HEK293T (cell line): ENCODE data around the gene TMEM120A.

ENCODE experiments used
- ARNT ChIP-seq: fragments of 450-650 bp; IDR thresholded peaks from 2 replicates; pipeline ENCODE4 v1.6.1; 2017; ENCODE audit warnings: mild to moderate bottlenecking
- BHLHE40 ChIP-seq: fragments of 450-650 bp; IDR thresholded peaks from 2 replicates; pipeline ENCODE4 v1.6.1; 2016; ENCODE audit warnings: mild to moderate bottlenecking, moderate library complexity, borderline replicate concordance
- CTBP1 ChIP-seq: fragments of 450-650 bp; IDR thresholded peaks from 2 replicates; pipeline ENCODE4 v1.6.1; 2016; ENCODE audit warnings: borderline replicate concordance
- ELF4 ChIP-seq: fragments of 450-650 bp; IDR thresholded peaks from 2 replicates; pipeline ENCODE4 v1.6.1; 2017; ENCODE audit warnings: antibody characterized with exemption
- FOXM1 ChIP-seq: fragments of 450-650 bp; IDR thresholded peaks from 2 replicates; pipeline ENCODE4 v1.6.1; 2017; ENCODE audit warnings: mild to moderate bottlenecking, borderline replicate concordance
- HDGF ChIP-seq: fragments of 450-650 bp; IDR thresholded peaks from 2 replicates; pipeline ENCODE4 v1.6.1; 2017; ENCODE audit warnings: antibody characterized with exemption, borderline replicate concordance
- L3MBTL2 ChIP-seq: fragments of 450-650 bp; conservative IDR thresholded peaks from 2 replicates; pipeline ENCODE4 v1.6.1; 2016; ENCODE audit warnings: mild to moderate bottlenecking
- NFRKB ChIP-seq: fragments of 450-650 bp; IDR thresholded peaks from 2 replicates; pipeline ENCODE4 v1.6.1; 2016; ENCODE audit warnings: mild to moderate bottlenecking, moderate library complexity
- SP1 ChIP-seq: fragments of 450-650 bp; IDR thresholded peaks from 2 replicates; pipeline ENCODE4 v1.6.1; 2017
- SUZ12 ChIP-seq: fragments of 450-650 bp; IDR thresholded peaks from 2 replicates; pipeline ENCODE4 v1.6.1; 2016; ENCODE audit warnings: mild to moderate bottlenecking
- TARDBP ChIP-seq: fragments of 450-650 bp; IDR thresholded peaks from 2 replicates; pipeline ENCODE4 v1.6.1; 2016
- ZNF384 ChIP-seq: fragments of 450-650 bp; IDR thresholded peaks from 2 replicates; pipeline ENCODE4 v1.6.1; 2016
- TF ChIP-seq, protein P1 (sequence below): fragments of 450-650 bp; IDR thresholded peaks from 2 replicates; pipeline ENCODE4 v1.6.1; 2016

DNA sequence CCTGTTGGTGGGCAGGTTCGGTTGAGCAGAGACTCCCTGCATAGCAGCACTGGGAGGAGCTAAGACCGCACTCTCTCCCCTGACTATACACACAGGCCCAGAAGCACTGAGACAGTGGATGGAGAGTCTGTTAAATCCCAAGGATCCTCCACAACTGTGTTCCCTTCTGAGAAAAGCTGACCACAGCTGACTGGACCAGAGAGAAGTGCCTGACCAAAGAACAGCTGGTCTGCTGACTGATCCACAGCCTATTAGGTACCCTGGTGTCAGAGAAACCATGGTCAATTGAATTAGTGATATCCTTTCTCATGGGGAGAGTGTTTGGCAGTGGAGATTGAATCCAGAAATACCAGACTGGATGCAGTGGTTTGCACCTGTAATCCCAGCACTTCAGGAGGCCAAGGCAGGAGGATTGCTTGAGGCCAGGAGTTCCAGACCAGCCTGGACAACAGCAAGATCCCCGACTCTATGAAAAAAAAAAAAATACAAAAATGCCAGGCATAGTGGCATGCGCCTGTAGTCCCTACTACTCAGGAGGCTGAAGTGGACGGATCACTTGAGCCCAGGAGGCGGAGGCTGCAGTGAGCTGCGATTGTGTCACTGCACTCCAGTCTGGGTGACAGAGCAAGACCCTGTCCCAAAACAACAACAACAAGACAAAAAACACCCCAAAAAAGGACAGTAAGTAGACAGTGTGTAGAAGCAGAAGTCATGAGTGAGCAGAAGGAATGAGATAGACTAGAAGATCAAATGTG lies 27.8 kb upstream of the TMEM120A start:
- no peak for TF ChIP-seq NFRKB
- TF ChIP-seq ZNF384 = no peak
- TF ChIP-seq SP1 = no peak
- TF ChIP-seq FOXM1 = no peak
- no peak for TF ChIP-seq HDGF
- TF ChIP-seq ELF4 = no peak
- TF ChIP-seq CTBP1 = no peak
- TF ChIP-seq ARNT = no peak
- TF ChIP-seq TARDBP = no peak
- TF ChIP-seq, protein P1, sequence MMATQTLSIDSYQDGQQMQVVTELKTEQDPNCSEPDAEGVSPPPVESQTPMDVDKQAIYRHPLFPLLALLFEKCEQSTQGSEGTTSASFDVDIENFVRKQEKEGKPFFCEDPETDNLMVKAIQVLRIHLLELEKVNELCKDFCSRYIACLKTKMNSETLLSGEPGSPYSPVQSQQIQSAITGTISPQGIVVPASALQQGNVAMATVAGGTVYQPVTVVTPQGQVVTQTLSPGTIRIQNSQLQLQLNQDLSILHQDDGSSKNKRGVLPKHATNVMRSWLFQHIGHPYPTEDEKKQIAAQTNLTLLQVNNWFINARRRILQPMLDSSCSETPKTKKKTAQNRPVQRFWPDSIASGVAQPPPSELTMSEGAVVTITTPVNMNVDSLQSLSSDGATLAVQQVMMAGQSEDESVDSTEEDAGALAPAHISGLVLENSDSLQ = no peak
- TF ChIP-seq L3MBTL2 = no peak
- TF ChIP-seq BHLHE40 = no peak
- TF ChIP-seq SUZ12 = no peak
